Measurements from ENCODE around the gene ZNF652.

GRCh38 chr17:49381033-49381432 lies 19.0 kb upstream of the ZNF652 start:
- TF ChIP-seq EZH2 (IDR thresholded peaks at IDR 0.05; ENCODE audit: low read depth, unreplicated experiment) = no peak
- TF ChIP-seq CREB1 (CRISPR knock-in tag; IDR thresholded peaks at IDR 0.05; ENCODE audit: low read depth) = no peak
- no peak for TF ChIP-seq EZH2phosphoT487 (IDR thresholded peaks at IDR 0.05; ENCODE audit: unreplicated experiment)
- no peak for TF ChIP-seq CTCF (conservative IDR thresholded peaks at IDR 0.05; ENCODE audit: low read depth in 2 of 2)
- TF ChIP-seq ETS1 (IDR thresholded peaks at IDR 0.05) = no peak
- TF ChIP-seq POLR2AphosphoS5 (IDR thresholded peaks at IDR 0.05; ENCODE audit: low read depth) = no peak
- TF ChIP-seq REST (IDR thresholded peaks at IDR 0.05; ENCODE audit: unreplicated experiment) = no peak
- TF ChIP-seq ZNF331 (CRISPR knock-in tag; IDR thresholded peaks at IDR 0.05; ENCODE audit: low read depth) = no peak
- no peak for TF ChIP-seq NANOG (IDR thresholded peaks at IDR 0.05; ENCODE audit: borderline replicate concordance)
- TF ChIP-seq JUNB (IDR thresholded peaks at IDR 0.05; ENCODE audit: unreplicated experiment) = no peak
- no peak for TF ChIP-seq ZNF114 (CRISPR knock-in tag; IDR thresholded peaks at IDR 0.05)
- TF ChIP-seq STAT1 (IDR thresholded peaks at IDR 0.05; ENCODE audit: unreplicated experiment) = no peak
- TF ChIP-seq ZNF462 (CRISPR knock-in tag; IDR thresholded peaks at IDR 0.05) = no peak

All from GM23338 (cell line).